ENCODE results near the gene ATN1.
"Not testable (repeated sequence)": the region's sequence is repeated elsewhere in the genome, so short reads cannot be mapped to it uniquely, and the experiment has no call there.

The ATN1 gene

GRCh38 chr12:6903722-6904121 is 24.0 kb upstream of the ATN1 start:
- DNase-seq (ENCODE audit: low read depth) = no peak

DNA sequence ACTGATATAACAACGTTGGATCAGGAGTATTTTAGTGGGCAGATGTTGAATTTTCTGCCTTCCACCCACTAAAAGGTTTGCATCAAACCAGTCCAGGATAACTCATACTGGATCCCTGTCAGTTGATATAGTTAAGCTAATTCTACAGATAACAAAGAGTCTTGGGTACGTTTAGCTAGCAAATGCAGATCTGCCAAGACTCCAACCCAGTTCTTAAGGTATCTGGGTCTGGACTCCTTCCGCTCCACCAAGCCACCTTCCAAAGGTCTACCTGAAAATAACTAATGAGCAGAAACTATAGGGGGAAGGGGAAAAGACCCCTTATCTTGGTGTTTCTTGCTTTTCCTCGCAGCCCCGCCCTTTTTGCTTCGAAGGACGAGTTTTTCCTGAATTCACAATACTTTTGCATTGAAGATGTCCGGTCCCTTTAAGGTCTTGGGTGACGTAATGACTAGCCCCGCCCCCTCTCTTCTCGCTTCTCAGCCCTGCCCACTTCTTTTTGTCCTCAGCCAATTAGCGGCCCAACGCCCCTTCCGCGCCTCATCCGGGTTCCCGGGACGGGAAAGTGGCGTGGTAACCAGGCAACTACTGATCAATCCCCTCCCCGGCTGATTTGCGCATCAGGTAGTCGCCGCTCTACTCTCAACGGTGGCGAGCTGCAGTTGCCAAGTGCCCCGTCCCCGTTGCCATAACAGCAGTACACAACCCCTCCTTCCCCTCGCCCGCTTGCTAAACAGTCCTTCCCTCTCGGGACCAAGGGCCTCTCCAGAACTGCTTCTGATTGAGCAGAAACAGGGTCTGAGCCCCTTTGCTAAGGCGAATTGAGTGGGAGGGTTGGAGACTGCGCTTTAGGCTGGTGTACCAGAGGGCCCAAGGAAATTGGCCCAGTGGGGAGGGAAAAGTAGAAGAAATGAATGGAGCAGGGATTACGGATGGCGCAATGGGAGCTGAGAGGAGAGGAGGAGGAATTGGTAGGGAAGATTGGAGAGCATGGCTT is 23.2 kb upstream of the ATN1 start, which contains the start of gene LRRC23:
TSS of gene LRRC23 (plus strand) at position 543 of the 997 bp plus-strand sequence. CDS start 812 bp downstream, outside the sequence.
- peak; percentile 97 for DNase-seq (ENCODE audit: low read depth)

DNA sequence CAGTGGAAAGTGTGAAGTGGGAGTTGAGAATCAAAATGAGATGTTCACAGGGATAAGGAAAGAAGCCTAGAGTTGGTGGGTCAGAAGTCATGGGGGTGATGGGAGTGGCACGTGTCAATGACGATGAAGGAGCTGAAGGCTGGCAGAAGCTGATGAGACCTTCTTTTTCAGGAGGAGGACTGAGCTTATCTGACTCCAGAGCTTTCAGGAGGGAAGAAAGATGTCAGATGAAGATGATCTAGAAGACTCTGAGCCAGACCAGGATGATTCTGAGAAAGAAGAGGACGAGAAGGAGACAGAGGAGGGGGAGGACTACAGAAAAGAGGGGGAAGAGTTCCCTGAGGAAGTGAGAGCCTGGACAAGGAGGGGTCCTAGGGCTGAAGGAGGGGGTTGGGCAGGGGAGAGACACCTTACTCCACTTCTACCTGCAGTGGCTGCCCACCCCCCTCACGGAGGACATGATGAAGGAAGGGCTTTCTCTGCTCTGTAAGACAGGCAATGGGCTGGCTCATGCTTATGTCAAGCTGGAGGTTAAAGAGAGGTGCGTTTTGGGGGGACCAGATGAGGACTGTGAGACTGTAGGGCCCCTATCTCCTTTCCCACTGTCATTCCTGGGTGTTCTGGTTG is 22.2 kb upstream of the ATN1 start:
- DNase-seq (ENCODE audit: low read depth) = no peak

DNA sequence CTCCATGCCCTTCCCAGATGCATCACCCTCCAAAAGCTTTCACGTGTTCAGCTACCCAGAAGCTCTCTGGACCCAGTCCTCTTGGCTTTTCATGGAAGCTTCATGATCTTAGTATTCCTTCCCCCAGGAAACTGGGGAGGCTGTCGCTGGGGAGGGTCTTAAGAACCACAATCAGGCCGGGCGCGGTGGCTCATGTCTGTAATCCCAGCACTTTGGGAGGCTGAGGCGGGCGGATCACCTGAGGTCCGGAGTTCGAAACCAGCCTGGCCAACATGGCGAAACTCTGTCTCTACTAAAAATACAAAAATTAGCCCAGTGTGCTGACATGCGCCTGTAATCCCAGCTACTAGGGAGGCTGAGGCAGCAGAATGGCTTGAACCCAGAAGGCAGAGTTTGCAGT is 19.6 kb upstream of the ATN1 start:
- not testable (repeated sequence) for DNase-seq (ENCODE audit: low read depth)

GRCh38 chr12:6909421-6910145 is 18.2 kb upstream of the ATN1 start:
- DNase-seq (ENCODE audit: low read depth) = no peak

DNA sequence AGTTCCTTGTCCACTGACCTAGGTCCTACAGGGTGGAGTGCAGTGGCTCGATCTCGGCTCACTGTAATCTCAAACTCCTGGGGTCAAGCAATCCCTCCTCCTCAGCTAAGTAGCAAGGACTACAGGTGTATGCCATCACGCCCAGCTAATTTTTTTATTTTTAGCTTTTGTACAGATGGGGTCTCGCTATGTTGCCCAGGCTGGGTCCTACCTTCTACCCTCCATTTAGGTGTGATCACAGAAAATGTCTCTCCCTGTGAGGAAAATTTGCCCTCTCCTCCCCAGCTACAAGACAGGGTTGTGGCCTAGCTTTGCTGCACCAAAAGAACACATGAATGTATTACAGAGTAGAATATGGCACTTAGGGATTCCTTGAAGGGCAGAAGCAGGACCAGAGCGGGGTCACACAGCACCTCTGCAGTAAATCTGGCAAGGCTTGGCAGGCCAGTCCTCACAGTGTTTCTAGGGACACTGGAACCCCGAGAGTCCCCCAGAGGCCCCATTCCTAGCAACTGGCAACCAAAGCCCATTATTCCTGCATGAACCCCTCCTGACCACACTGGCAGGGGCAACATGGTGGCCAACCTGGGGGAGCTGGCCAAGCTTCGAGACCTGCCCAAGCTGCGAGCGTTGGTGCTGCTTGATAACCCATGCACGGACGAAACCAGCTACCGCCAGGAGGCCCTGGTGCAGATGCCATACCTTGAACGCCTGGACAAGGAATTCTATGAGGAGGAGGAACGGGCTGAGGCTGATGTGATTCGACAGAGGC is 15.4 kb upstream of the ATN1 start:
- DNase-seq (ENCODE audit: low read depth) = no peak

DNA sequence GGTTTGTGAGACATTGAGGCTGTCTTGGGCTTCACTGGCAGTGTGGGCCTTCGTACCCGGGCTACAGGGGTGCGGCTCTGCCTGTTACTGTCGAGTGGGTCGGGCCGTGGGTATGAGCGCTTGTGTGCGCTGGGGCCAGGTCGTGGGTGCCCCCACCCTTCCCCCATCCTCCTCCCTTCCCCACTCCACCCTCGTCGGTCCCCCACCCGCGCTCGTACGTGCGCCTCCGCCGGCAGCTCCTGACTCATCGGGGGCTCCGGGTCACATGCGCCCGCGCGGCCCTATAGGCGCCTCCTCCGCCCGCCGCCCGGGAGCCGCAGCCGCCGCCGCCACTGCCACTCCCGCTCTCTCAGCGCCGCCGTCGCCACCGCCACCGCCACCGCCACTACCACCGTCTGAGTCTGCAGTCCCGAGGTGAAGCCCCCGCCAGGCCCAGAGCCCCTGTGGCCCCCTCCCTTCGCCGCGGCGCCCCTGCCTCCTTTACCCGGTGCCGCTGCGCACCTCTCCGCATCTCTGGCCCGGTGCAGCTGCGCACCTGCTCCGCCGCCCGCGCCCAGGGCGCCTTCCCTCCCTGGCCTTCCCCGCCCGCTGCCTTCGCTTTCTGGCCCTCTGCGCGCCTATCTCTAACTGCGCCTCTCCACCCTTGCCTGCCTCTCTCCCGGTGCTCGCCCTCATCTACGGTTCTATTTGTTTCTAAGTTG is 13.4 kb upstream of the ATN1 start, which contains the start of gene ENO2:
TSS of gene ENO2 (plus strand) at position 335 of the 701 bp plus-strand sequence. CDS start 1,253 bp downstream, outside the sequence.
- DNase-seq (ENCODE audit: low read depth) = peak; percentile 51

DNA sequence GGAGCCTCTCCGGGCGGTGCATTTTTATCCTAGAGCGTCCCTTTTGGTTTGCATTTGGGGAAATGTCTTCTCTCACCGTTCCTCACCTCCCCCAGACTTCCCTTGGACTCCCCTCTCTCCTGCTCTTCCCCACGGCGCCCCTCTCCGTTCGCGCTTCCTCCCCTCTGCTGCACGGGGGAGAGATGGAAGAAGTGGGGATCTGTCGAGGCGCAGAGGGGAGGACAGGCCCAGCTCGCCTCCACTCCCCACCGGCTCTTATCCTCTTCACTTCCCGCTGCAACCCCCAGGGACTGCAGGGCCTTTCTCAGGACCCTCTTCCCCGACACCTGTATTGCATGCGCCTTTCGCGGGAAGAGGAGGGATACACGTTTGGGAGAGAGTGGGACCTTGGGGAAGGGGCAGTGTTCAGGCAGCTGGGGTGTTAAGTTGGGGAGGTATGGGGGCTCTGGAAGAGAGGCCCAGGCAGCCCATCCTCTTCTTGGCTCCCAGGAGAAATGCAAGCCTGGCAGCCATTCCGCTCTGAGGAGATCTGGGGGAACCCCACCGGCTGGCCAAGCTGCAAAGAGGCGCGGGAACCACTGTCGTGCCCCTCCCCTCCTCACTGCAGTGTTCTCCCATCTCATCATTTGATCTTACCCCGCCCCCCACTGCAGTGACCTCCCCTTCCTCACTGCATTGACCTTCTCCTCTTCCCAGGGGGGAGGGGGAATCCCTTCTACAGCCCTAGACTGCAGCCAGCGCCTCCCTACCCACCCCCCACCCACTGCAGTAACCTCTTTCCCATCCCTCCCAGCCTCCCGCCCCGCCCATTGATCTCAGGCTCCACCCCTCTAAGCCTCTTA is 12.6 kb upstream of the ATN1 start:
- DNase-seq (ENCODE audit: low read depth) = no peak

DNA sequence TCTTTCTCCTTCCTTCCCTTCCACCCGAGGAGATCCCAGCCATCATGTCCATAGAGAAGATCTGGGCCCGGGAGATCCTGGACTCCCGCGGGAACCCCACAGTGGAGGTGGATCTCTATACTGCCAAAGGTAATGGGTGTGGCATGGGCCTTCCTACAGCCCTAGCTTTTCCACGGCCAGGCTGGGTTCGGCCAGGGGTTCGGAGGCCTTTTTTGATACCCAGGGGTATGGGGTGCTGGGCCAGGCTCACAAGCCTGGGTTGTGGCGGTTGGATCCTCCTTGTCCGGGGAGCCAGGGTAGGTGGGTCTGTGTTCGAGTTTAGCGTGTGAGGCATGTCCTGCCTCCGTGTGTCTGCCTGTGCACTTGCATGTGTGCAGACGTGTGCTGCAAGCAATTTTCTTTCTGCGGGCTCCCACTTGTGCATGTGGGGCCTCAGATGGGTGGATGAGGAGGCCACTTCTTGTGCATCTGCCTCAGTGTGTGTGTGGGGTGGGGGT is 11.9 kb upstream of the ATN1 start:
- DNase-seq (ENCODE audit: low read depth) = no peak

- no peak for DNase-seq (ENCODE audit: low read depth)
Measured at GRCh38 chr12:6916426-6917200, 11.1 kb upstream of the ATN1 start.

DNA sequence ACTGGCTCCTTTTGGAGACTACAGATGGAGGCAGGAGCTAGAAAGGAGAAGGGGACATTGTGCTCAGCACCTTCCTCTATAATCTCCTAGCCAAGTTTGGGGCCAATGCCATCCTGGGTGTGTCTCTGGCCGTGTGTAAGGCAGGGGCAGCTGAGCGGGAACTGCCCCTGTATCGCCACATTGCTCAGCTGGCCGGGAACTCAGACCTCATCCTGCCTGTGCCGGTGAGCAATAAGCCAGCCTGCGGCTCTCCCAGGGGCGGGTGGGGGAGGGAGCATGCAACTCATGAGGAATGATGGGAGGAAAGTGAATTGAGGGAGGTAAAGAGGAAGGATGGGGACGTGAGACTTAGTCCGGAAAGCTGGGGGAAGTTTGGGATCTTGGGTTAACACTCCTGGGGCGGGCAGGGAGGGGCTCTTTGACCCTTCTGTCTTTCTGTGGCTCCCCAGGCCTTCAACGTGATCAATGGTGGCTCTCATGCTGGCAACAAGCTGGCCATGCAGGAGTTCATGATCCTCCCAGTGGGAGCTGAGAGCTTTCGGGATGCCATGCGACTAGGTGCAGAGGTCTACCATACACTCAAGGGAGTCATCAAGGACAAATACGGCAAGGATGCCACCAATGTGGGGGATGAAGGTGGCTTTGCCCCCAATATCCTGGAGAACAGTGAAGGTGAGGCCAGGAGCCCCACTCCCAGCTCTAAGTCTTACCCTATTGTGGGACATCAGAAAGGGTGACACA is 10.1 kb upstream of the ATN1 start:
- no peak for DNase-seq (ENCODE audit: low read depth)

- no peak for DNase-seq (ENCODE audit: low read depth)
Measured at GRCh38 chr12:6919588-6919987, 8.2 kb upstream of the ATN1 start.

DNA sequence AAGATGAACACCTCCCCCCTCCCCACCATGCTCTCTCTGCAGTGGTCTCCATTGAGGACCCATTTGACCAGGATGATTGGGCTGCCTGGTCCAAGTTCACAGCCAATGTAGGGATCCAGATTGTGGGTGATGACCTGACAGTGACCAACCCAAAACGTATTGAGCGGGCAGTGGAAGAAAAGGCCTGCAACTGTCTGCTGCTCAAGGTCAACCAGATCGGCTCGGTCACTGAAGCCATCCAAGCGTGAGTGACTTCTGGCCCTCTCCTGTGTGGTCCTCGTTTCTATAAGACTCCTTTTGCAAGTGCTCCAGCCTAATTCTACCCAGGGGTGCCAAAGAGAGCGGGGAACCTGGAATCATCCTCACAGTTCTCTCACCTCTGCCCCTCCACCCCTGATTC is 6.2 kb upstream of the ATN1 start:
- DNase-seq (ENCODE audit: low read depth) = no peak

DNA sequence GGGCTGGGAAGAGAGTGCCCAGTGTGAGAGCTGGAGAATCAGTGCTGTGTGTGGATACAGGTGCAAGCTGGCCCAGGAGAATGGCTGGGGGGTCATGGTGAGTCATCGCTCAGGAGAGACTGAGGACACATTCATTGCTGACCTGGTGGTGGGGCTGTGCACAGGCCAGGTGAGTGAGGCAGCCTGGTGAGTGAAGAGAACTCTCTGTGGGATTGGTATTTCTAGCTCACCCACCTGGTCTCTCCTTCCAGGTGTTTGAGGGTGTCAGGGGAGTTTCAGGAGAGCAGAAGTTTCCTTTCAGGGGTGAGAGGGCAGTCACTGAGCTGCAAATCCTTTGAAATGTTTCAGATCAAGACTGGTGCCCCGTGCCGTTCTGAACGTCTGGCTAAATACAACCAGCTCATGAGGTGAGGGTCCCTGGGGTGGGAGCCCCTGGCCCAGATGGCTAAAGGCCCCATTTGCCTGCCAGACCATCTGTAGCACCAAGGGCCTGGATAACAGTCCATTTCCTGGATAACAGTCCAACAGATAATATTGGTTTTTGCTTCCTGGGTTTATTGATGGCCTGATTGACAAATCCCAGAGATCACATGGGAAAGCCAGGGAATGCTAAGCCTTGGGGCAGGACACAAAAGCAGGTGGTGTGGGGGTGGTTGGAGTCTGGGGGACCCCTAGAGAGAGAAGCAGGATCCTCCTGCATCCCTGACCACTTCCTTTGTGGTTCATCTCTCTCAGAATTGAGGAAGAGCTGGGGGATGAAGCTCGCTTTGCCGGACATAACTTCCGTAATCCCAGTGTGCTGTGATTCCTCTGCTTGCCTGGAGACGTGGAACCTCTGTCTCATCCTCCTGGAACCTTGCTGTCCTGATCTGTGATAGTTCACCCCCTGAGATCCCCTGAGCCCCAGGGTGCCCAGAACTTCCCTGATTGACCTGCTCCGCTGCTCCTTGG is 5.5 kb upstream of the ATN1 start:
- no peak for DNase-seq (ENCODE audit: low read depth)

DNA sequence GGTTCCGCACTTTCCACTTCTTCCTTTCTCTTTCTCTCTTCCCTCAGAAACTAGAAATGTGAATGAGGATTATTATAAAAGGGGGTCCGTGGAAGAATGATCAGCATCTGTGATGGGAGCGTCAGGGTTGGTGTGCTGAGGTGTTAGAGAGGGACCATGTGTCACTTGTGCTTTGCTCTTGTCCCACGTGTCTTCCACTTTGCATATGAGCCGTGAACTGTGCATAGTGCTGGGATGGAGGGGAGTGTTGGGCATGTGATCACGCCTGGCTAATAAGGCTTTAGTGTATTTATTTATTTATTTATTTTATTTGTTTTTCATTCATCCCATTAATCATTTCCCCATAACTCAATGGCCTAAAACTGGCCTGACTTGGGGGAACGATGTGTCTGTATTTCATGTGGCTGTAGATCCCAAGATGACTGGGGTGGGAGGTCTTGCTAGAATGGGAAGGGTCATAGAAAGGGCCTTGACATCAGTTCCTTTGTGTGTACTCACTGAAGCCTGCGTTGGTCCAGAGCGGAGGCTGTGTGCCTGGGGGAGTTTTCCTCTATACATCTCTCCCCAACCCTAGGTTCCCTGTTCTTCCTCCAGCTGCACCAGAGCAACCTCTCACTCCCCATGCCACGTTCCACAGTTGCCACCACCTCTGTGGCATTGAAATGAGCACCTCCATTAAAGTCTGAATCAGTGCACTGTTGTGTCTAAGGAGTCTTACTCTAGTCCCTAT is 4.6 kb upstream of the ATN1 start:
- DNase-seq (ENCODE audit: low read depth) = no peak

- no peak for DNase-seq (ENCODE audit: low read depth)
Measured at GRCh38 chr12:6923851-6924250, 3.9 kb upstream of the ATN1 start.

DNA sequence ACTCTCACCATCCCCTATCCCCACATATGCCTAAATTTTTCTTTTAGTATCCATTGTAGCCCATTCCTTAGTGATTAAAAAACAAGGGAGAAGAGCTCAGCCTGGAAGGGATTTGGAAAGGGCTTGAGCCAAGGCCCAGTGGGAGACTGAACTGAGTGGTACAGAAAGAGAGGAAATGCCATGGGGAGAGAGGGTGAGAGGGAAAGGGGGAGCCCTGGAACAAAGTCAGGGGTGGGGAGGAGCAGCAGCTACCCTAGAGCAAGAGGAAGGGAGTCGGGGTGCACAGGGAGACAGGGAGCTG is 2.6 kb upstream of the ATN1 start:
- DNase-seq (ENCODE audit: low read depth) = no peak
